ENCODE results near the gene CYB5R4. TPM values are rescaled to one million over a fixed set of nuclear protein-coding genes. Genes with fewer than 3 reads are reported as not detected.

The CYB5R4 gene
- polyA plus RNA-seq, 2 of the 4 experiments (the other 2 are of a cell fraction) = 21.3 to 25.5 TPM

DNA sequence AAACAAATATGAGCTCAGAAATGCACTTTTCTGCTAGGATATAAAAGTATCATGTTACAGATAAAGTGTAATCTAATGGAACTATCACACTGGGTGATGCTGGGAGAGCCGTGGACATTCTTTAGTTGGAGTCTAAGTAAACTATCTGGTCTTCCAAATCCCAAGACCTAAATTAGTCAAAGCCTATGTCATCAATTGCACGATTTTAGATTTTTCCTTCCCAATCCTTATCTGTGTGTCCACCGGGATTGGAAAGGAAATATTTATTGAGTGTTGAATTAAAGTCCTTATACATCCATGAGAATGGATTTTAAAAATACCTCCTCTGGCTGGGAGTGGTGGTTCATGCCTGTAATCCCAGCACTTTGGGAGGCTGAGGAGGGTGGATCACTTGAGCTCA is 154.4 kb downstream of the CYB5R4 start:
- no peak for DNase-seq (ENCODE audit: low read depth in 1 of 2, low spot score in 1 of 2)
- POLR2A ChIA-PET = no interaction called here
- ATAC-seq = no peak

DNA sequence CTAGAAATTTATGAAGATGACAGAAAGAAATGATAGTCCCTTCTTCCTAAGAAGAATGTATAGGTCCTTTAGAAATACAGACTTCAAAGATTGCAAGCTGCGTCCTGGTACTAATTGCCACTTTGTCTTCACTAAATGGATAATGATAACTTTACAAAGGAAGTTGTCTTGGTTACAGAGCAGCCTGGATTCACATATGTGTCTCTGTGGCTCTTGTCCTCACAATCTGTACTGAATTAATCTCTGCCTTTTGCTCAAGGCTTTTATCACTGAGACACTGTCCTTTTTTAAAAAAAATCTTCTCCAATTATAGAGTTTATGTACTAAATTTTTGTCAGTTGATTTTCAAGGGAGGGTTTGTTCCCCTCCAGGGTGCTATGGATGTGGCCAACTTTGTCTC is 156.5 kb downstream of the CYB5R4 start:
- ChIA-PET POLR2A (no interaction called here), CTCF (interaction anchor here (0.5 kb wide), 1 partner anchor 1392 kb away, joined by 3 read pairs; no protein-coding TSS in a partner anchor)
- FAIRE-seq = no peak
- no peaks in the 10 kb centered on the region for H3K9me3 ChIP-seq
- DNase-seq (ENCODE audit: low read depth in 1 of 2, low spot score in 1 of 2) = no peak
- 76% methylated on average over 1 of the region's 1 CpG for WGBS (ENCODE audit: missing lambda C conversion rate)
- ATAC-seq = no peak
- no peaks in the 10 kb centered on the region for H3K4me1 ChIP-seq
- H3K27ac ChIP-seq = no peak overlapping the region
- H3K4me3 ChIP-seq = no peak overlapping the region
- no peak overlapping the region for H3K4me2 ChIP-seq
- TF ChIP-seq CHD4 (IDR thresholded peaks at IDR 0.05; ENCODE audit: borderline replicate concordance) = no peak
- TF ChIP-seq, protein P1, sequence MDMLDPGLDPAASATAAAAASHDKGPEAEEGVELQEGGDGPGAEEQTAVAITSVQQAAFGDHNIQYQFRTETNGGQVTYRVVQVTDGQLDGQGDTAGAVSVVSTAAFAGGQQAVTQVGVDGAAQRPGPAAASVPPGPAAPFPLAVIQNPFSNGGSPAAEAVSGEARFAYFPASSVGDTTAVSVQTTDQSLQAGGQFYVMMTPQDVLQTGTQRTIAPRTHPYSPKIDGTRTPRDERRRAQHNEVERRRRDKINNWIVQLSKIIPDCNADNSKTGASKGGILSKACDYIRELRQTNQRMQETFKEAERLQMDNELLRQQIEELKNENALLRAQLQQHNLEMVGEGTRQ (IDR thresholded peaks at IDR 0.05) = no peak
- no peak for TF ChIP-seq RAD21 (conservative IDR thresholded peaks at IDR 0.05 in 1 of 2, IDR thresholded peaks at IDR 0.05 in 1 of 2)
- TF ChIP-seq FOSB (CRISPR knock-in tag; IDR thresholded peaks at IDR 0.05) = no peak
- TF ChIP-seq FOSL2 (IDR thresholded peaks at IDR 0.05) = no peak
- TF ChIP-seq FOSL2 (CRISPR knock-in tag; IDR thresholded peaks at IDR 0.05) = no peak
- no peak for TF ChIP-seq POLR2AphosphoS2 (conservative IDR thresholded peaks at IDR 0.05; ENCODE audit: low read length)
- no peak for TF ChIP-seq NR3C1 (IDR thresholded peaks at IDR 0.05)
- no peak for TF ChIP-seq MAZ (IDR thresholded peaks at IDR 0.05; ENCODE audit: borderline replicate concordance, low read depth, low read length)
- TF ChIP-seq, protein P2, sequence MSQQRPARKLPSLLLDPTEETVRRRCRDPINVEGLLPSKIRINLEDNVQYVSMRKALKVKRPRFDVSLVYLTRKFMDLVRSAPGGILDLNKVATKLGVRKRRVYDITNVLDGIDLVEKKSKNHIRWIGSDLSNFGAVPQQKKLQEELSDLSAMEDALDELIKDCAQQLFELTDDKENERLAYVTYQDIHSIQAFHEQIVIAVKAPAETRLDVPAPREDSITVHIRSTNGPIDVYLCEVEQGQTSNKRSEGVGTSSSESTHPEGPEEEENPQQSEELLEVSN (IDR thresholded peaks at IDR 0.05; ENCODE audit: borderline replicate concordance, low read depth) = no peak
- TF ChIP-seq, protein P3, sequence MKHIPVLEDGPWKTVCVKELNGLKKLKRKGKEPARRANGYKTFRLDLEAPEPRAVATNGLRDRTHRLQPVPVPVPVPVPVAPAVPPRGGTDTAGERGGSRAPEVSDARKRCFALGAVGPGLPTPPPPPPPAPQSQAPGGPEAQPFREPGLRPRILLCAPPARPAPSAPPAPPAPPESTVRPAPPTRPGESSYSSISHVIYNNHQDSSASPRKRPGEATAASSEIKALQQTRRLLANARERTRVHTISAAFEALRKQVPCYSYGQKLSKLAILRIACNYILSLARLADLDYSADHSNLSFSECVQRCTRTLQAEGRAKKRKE (CRISPR knock-in tag; IDR thresholded peaks at IDR 0.05; ENCODE audit: low read depth) = no peak
- TF ChIP-seq, protein P4, sequence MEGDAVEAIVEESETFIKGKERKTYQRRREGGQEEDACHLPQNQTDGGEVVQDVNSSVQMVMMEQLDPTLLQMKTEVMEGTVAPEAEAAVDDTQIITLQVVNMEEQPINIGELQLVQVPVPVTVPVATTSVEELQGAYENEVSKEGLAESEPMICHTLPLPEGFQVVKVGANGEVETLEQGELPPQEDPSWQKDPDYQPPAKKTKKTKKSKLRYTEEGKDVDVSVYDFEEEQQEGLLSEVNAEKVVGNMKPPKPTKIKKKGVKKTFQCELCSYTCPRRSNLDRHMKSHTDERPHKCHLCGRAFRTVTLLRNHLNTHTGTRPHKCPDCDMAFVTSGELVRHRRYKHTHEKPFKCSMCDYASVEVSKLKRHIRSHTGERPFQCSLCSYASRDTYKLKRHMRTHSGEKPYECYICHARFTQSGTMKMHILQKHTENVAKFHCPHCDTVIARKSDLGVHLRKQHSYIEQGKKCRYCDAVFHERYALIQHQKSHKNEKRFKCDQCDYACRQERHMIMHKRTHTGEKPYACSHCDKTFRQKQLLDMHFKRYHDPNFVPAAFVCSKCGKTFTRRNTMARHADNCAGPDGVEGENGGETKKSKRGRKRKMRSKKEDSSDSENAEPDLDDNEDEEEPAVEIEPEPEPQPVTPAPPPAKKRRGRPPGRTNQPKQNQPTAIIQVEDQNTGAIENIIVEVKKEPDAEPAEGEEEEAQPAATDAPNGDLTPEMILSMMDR (IDR thresholded peaks at IDR 0.05) = no peak
- no peak for TF ChIP-seq SREBF2 (IDR thresholded peaks at IDR 0.05)
- TF ChIP-seq ZNF302 (CRISPR knock-in tag; IDR thresholded peaks at IDR 0.05) = no peak
- TF ChIP-seq JUN (IDR thresholded peaks at IDR 0.05) = no peak
- TF ChIP-seq, protein P5, sequence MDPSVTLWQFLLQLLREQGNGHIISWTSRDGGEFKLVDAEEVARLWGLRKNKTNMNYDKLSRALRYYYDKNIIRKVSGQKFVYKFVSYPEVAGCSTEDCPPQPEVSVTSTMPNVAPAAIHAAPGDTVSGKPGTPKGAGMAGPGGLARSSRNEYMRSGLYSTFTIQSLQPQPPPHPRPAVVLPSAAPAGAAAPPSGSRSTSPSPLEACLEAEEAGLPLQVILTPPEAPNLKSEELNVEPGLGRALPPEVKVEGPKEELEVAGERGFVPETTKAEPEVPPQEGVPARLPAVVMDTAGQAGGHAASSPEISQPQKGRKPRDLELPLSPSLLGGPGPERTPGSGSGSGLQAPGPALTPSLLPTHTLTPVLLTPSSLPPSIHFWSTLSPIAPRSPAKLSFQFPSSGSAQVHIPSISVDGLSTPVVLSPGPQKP (IDR thresholded peaks at IDR 0.05; ENCODE audit: low read depth, low read length) = no peak
- TF ChIP-seq ZC3H11A (IDR thresholded peaks at IDR 0.05) = no peak
- TF ChIP-seq NPAS2 (CRISPR knock-in tag; IDR thresholded peaks at IDR 0.05; ENCODE audit: borderline replicate concordance) = no peak
- TF ChIP-seq PHF8 (IDR thresholded peaks at IDR 0.05; ENCODE audit: borderline replicate concordance, low read depth) = no peak

More for the DNA sequence above, 154.4 kb downstream of the CYB5R4 start:
- WGBS (ENCODE audit: missing lambda C conversion rate) = 21% methylated on average over 3 of the region's 3 CpGs
- Histone ChIP-seq H3K4me1 (no peaks in the 10 kb centered on the region), H3K4me3 (no peak overlapping the region), H3K4me2 (no peak overlapping the region), H3K9me3 (no peaks in the 10 kb centered on the region), H3K27ac (no peak overlapping the region)
- CTCF ChIA-PET = no interaction called here
- FAIRE-seq = no peak
- TF ChIP-seq POLR2A (IDR thresholded peaks at IDR 0.05; ENCODE audit: low read length) (no peak), KDM1A (IDR thresholded peaks at IDR 0.05; ENCODE audit: low read depth) (no peak), NFE2L2 (conservative IDR thresholded peaks at IDR 0.05; ENCODE audit: low read length) (no peak), JUNB (IDR thresholded peaks at IDR 0.05) (no peak), HOXB5 (CRISPR knock-in tag; IDR thresholded peaks at IDR 0.05) (no peak), HEYL (CRISPR knock-in tag; IDR thresholded peaks at IDR 0.05) (no peak), HOXB13 (CRISPR knock-in tag; IDR thresholded peaks at IDR 0.05; ENCODE audit: low read depth) (no peak), KDM5A (IDR thresholded peaks at IDR 0.05) (no peak), ZSCAN20 (CRISPR knock-in tag; IDR thresholded peaks at IDR 0.05) (no peak), RNF2 (IDR thresholded peaks at IDR 0.05; ENCODE audit: borderline replicate concordance, low read depth) (no peak)
- TF ChIP-seq, protein P6, sequence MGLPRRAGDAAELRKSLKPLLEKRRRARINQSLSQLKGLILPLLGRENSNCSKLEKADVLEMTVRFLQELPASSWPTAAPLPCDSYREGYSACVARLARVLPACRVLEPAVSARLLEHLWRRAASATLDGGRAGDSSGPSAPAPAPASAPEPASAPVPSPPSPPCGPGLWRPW (IDR thresholded peaks at IDR 0.05) = no peak
- TF ChIP-seq, protein P7, sequence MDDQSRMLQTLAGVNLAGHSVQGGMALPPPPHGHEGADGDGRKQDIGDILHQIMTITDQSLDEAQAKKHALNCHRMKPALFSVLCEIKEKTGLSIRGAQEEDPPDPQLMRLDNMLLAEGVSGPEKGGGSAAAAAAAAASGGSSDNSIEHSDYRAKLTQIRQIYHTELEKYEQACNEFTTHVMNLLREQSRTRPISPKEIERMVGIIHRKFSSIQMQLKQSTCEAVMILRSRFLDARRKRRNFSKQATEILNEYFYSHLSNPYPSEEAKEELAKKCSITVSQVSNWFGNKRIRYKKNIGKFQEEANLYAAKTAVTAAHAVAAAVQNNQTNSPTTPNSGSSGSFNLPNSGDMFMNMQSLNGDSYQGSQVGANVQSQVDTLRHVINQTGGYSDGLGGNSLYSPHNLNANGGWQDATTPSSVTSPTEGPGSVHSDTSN (IDR thresholded peaks at IDR 0.05) = no peak
- TF ChIP-seq, protein P4 (IDR thresholded peaks at IDR 0.05) = no peak
- TF ChIP-seq, protein P2 (IDR thresholded peaks at IDR 0.05; ENCODE audit: borderline replicate concordance, low read depth) = no peak
